ENCODE measurements around the gene SGCA.

Gene SGCA

GRCh38 chr17:50187751-50188530 lies 22.1 kb downstream of the SGCA start:
- Histone ChIP-seq H3K9me3 (ENCODE audit: low read length) (no peaks in the 10 kb centered on the region), H3K4me2 (ENCODE audit: low read length) (no peak overlapping the region), H3K27me3 (ENCODE audit: insufficient read depth, low read length) (peaks cover 14% of the 10 kb centered on the region), H3K27ac (ENCODE audit: low read depth, low read length, poor library complexity, severe bottlenecking) (no peak overlapping the region), H3K4me1 (ENCODE audit: insufficient read depth, low read length, severe bottlenecking) (peaks cover 9% of the 10 kb centered on the region), H4K20me1 (ENCODE audit: insufficient read depth, low read length) (no peaks in the 10 kb centered on the region), H3K4me3 (ENCODE audit: low read depth, low read length, poor library complexity, severe bottlenecking) (no peak overlapping the region), H2AFZ (ENCODE audit: low read length) (no peak overlapping the region), H3F3A (ENCODE audit: insufficient read depth, low read length) (no peaks in the 10 kb centered on the region), H3K9me2 (ENCODE audit: low read depth, low read length) (no peaks in the 10 kb centered on the region), H3K36me3 (ENCODE audit: insufficient read depth, low read length) (no peaks in the 10 kb centered on the region), H3K79me2 (ENCODE audit: insufficient read depth, low read length) (no peaks in the 10 kb centered on the region), H3K9ac (ENCODE audit: low read length) (no peak overlapping the region)
- TF ChIP-seq, protein P1, sequence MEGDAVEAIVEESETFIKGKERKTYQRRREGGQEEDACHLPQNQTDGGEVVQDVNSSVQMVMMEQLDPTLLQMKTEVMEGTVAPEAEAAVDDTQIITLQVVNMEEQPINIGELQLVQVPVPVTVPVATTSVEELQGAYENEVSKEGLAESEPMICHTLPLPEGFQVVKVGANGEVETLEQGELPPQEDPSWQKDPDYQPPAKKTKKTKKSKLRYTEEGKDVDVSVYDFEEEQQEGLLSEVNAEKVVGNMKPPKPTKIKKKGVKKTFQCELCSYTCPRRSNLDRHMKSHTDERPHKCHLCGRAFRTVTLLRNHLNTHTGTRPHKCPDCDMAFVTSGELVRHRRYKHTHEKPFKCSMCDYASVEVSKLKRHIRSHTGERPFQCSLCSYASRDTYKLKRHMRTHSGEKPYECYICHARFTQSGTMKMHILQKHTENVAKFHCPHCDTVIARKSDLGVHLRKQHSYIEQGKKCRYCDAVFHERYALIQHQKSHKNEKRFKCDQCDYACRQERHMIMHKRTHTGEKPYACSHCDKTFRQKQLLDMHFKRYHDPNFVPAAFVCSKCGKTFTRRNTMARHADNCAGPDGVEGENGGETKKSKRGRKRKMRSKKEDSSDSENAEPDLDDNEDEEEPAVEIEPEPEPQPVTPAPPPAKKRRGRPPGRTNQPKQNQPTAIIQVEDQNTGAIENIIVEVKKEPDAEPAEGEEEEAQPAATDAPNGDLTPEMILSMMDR (IDR thresholded peaks at IDR 0.05; ENCODE audit: low read length): no peak
- no peak for TF ChIP-seq EZH2 (IDR thresholded peaks at IDR 0.05; ENCODE audit: borderline replicate concordance, low read length)

GRCh38 chr17:50188531-50188920 lies 22.7 kb downstream of the SGCA start:
- H3K4me2 ChIP-seq (ENCODE audit: low read length): no peak overlapping the region
- no peak overlapping the region for H2AFZ ChIP-seq (ENCODE audit: low read length)
- no peaks in the 10 kb centered on the region for H3K9me2 ChIP-seq (ENCODE audit: low read depth, low read length)
- H3K9me3 ChIP-seq (ENCODE audit: low read length): no peaks in the 10 kb centered on the region
- no peak overlapping the region for H3K27ac ChIP-seq (ENCODE audit: low read depth, low read length, poor library complexity, severe bottlenecking)
- H3K4me1 ChIP-seq (ENCODE audit: insufficient read depth, low read length, severe bottlenecking): peaks cover 7% of the 10 kb centered on the region
- H3K36me3 ChIP-seq (ENCODE audit: insufficient read depth, low read length): no peaks in the 10 kb centered on the region
- TF ChIP-seq EZH2 (IDR thresholded peaks at IDR 0.05; ENCODE audit: borderline replicate concordance, low read length): no peak
- TF ChIP-seq, protein P1 (IDR thresholded peaks at IDR 0.05; ENCODE audit: low read length): no peak
- no peaks in the 10 kb centered on the region for H3F3A ChIP-seq (ENCODE audit: insufficient read depth, low read length)
- H4K20me1 ChIP-seq (ENCODE audit: insufficient read depth, low read length): no peaks in the 10 kb centered on the region
- peaks cover 14% of the 10 kb centered on the region for H3K27me3 ChIP-seq (ENCODE audit: insufficient read depth, low read length)
- no peak overlapping the region for H3K4me3 ChIP-seq (ENCODE audit: low read depth, low read length, poor library complexity, severe bottlenecking)
- no peak overlapping the region for H3K9ac ChIP-seq (ENCODE audit: low read length)
- H3K79me2 ChIP-seq (ENCODE audit: insufficient read depth, low read length): no peaks in the 10 kb centered on the region

DNA sequence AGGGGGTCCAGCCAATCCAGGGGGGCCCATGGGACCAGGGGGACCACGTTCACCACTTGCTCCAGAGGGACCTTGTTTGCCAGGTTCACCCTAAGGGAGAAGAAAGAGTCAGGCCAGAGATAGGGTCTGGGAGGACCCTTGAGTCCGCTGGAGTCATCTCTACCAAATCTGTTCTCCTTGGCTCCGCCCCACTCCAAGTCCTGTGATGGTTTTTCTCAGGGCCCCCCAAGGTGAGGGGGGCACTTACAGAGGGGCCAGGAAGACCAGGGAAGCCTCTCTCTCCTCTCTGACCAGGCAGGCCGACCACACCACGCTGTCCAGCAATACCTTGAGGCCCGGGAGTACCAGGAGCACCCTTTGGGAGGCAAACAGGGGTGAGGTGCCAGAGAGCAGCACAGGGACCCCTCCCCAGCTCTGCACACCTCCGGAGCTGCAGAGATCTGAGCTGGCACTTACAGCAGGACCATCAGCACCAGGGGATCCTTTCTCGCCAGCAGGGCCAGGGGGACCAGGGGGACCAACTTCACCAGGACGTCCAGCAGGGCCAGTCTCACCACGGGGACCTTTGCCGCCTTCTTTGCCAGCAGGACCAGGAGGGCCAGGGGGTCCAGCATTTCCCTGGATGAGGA lies 23.2 kb downstream of the SGCA start:
- H3K9me3 ChIP-seq (ENCODE audit: low read length): no peaks in the 10 kb centered on the region
- H3K9ac ChIP-seq (ENCODE audit: low read length): no peak overlapping the region
- H3K4me1 ChIP-seq (ENCODE audit: insufficient read depth, low read length, severe bottlenecking): peaks cover 2% of the 10 kb centered on the region
- TF ChIP-seq, protein P1 (IDR thresholded peaks at IDR 0.05; ENCODE audit: low read length): no peak
- TF ChIP-seq EZH2 (IDR thresholded peaks at IDR 0.05; ENCODE audit: borderline replicate concordance, low read length): no peak
- H2AFZ ChIP-seq (ENCODE audit: low read length): no peak overlapping the region
- no peaks in the 10 kb centered on the region for H4K20me1 ChIP-seq (ENCODE audit: insufficient read depth, low read length)
- no peaks in the 10 kb centered on the region for H3F3A ChIP-seq (ENCODE audit: insufficient read depth, low read length)
- no peaks in the 10 kb centered on the region for H3K79me2 ChIP-seq (ENCODE audit: insufficient read depth, low read length)
- peaks cover 14% of the 10 kb centered on the region for H3K27me3 ChIP-seq (ENCODE audit: insufficient read depth, low read length)
- H3K9me2 ChIP-seq (ENCODE audit: low read depth, low read length): no peaks in the 10 kb centered on the region
- H3K27ac ChIP-seq (ENCODE audit: low read depth, low read length, poor library complexity, severe bottlenecking): no peak overlapping the region
- no peak overlapping the region for H3K4me2 ChIP-seq (ENCODE audit: low read length)
- H3K36me3 ChIP-seq (ENCODE audit: insufficient read depth, low read length): no peaks in the 10 kb centered on the region
- H3K4me3 ChIP-seq (ENCODE audit: low read depth, low read length, poor library complexity, severe bottlenecking): no peak overlapping the region
